OCI-LY3 (cell line): ENCODE data around the gene SNHG17.

Experiments used
- CTCF ChIP-seq: fragments of 200-600, 300-600 bp; sonication (generic); IDR thresholded peaks from 2 replicates; pipeline ENCODE4 v1.5.1; 2014; ENCODE audit warnings: antibody characterized with exemption, low read length, low read depth
- EZH2phosphoT487 ChIP-seq: fragments of 200-600 bp; shearing (Covaris generic); IDR thresholded peaks from 2 replicates; pipeline ENCODE4 v1.6.1; 2018; ENCODE audit warnings: antibody characterized with exemption, mixed run types, low read depth

GRCh38 chr20:38454556-38455473 lies 19.7 kb upstream of the SNHG17 start:
- TF ChIP-seq CTCF, result no peak
- TF ChIP-seq EZH2phosphoT487, result no peak
